Smooth muscle cell (in vitro differentiated cells): ENCODE results near the gene TASP1. TPM values are rescaled to one million over a fixed set of nuclear protein-coding genes. Genes with fewer than 3 reads are reported as not detected.

ENCODE experiments used
- DNase-seq: peaks from one replicate; lab custom pipeline; 2025; ENCODE audit not compliant: unreplicated experiment; lab: John Stamatoyannopoulos, UW
- H2AFZ ChIP-seq: fragments of 200-600 bp; sonication (generic); 2 replicates; pipeline ENCODE4 v1.6.0; 2016; ENCODE audit warnings: antibody characterized with exemption, low read depth, mild to moderate bottlenecking
- H3F3A ChIP-seq: fragments of 200-600 bp; sonication (generic); 2 replicates; pipeline ENCODE4 v1.6.0; 2017; ENCODE audit warnings: antibody characterized with exemption, low read depth
- H3K27ac ChIP-seq: fragments of 200-600 bp; sonication (generic); 2 replicates; pipeline ENCODE4 v1.5.1; 2016; ENCODE audit warnings: low read depth, mild to moderate bottlenecking
- H3K27me3 ChIP-seq: fragments of 200-600 bp; sonication (generic); 2 replicates; pipeline ENCODE4 v1.6.1; 2016; ENCODE audit warnings: low read depth, mild to moderate bottlenecking
- H3K36me3 ChIP-seq: fragments of 200-600 bp; sonication (generic); 2 replicates; pipeline ENCODE4 v1.5.1; 2016; ENCODE audit warnings: low read depth
- H3K4me1 ChIP-seq: fragments of 200-600 bp; sonication (generic); 2 replicates; pipeline ENCODE4 v1.5.1; 2016; ENCODE audit warnings: low read depth
- H3K4me2 ChIP-seq: fragments of 200-600 bp; sonication (generic); 2 replicates; pipeline ENCODE4 v1.6.0; 2016; ENCODE audit warnings: mild to moderate bottlenecking
- H3K4me3 ChIP-seq: fragments of 200-600 bp; sonication (generic); 2 replicates; pipeline ENCODE4 v1.5.1; 2016; ENCODE audit warnings: mild to moderate bottlenecking
- H3K79me2 ChIP-seq: fragments of 200-600 bp; sonication (generic); 2 replicates; pipeline ENCODE4 v1.6.0; 2016; ENCODE audit warnings: low read depth, mild to moderate bottlenecking
- H3K9ac ChIP-seq: fragments of 200-600 bp; sonication (generic); 2 replicates; pipeline ENCODE4 v1.6.0; 2016; ENCODE audit warnings: low read depth
- H3K9me3 ChIP-seq: fragments of 200-600 bp; sonication (generic); replicated peaks from 2 replicates; pipeline ENCODE4 v1.5.1; 2016; ENCODE audit warnings: low read depth
- H4K20me1 ChIP-seq: fragments of 200-600 bp; sonication (generic); 2 replicates; pipeline ENCODE4 v1.6.0; 2016; ENCODE audit warnings: low read depth
- WGBS: methylation state at CpG from one replicate; pipeline ENCODE4 v1.1.7; 2016; ENCODE audit warnings: low lambda C conversion rate; 5-methylcytosine and 5-hydroxymethylcytosine counted together
- polyA plus RNA-seq: library from polyadenylated mRNA; unstranded; fragments of >200 nt; fragmentation: Nextera tagmentation; extraction: Ambion mirVana; gene quantifications from 2 replicates; pipeline ENCODE4 v1.2.1, GENCODE V29; 2016
- total RNA-seq: library from RNA; depleted of rRNA; stranded (reverse); fragments of >200 nt; gene quantifications from 2 replicates; pipeline ENCODE4 v1.2.3, GENCODE V29; 2014
- TF ChIP-seq, protein P1 (sequence below): fragments of 200-600 bp; sonication (generic); IDR thresholded peaks from 2 replicates; pipeline ENCODE4 v1.5.1; 2017; ENCODE audit warnings: borderline replicate concordance, mild to moderate bottlenecking, antibody characterized with exemption; ENCODE audit not compliant: insufficient read depth, poor library complexity, severe bottlenecking

Gene TASP1
- total and polyA plus RNA-seq, 2 experiments from 2014 or later, result 6.4 to 17.5 TPM

DNA sequence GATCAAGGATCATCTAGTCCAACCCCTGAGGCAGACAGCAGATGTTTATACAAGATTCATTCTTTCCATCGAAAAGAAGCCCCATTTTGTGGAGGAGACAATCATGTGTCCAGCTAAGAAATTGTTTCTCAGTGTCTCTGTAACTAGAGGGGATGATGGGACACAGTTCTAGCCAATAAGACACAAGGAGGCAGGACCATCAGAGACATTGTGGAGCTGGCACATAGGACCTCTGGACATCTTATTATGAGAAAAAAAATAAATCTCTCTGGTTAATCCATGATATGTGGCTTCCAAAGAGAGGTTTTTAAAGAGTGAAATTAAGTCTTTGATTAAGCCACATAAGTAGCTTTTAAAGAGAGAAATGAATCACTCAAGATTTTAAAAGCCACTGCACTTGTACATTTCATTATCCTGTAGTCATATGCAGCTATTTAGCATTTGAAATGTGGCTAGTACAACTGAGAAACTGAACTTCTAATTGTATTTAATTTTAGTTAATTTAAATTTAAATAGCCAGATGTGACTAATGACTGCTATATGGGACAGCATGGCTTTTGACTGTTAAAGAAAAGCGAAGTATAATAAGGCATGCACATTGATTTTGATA lies 176.8 kb downstream of the TASP1 start:
- H3K9me3 ChIP-seq, result no peaks in the 10 kb centered on the region
- H3K36me3 ChIP-seq, result no peaks in the 10 kb centered on the region
- no peaks in the 10 kb centered on the region for H4K20me1 ChIP-seq
- WGBS, result 86% methylated on average over 2 of the region's 2 CpGs
- no peak overlapping the region for H2AFZ ChIP-seq
- H3F3A ChIP-seq, result no peaks in the 10 kb centered on the region
- H3K4me1 ChIP-seq, result no peaks in the 10 kb centered on the region
- TF ChIP-seq, protein P1, sequence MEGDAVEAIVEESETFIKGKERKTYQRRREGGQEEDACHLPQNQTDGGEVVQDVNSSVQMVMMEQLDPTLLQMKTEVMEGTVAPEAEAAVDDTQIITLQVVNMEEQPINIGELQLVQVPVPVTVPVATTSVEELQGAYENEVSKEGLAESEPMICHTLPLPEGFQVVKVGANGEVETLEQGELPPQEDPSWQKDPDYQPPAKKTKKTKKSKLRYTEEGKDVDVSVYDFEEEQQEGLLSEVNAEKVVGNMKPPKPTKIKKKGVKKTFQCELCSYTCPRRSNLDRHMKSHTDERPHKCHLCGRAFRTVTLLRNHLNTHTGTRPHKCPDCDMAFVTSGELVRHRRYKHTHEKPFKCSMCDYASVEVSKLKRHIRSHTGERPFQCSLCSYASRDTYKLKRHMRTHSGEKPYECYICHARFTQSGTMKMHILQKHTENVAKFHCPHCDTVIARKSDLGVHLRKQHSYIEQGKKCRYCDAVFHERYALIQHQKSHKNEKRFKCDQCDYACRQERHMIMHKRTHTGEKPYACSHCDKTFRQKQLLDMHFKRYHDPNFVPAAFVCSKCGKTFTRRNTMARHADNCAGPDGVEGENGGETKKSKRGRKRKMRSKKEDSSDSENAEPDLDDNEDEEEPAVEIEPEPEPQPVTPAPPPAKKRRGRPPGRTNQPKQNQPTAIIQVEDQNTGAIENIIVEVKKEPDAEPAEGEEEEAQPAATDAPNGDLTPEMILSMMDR, result no peak
- no peak for DNase-seq
- no peak overlapping the region for H3K4me3 ChIP-seq
- H3K79me2 ChIP-seq, result no peaks in the 10 kb centered on the region
- H3K4me2 ChIP-seq, result no peak overlapping the region
- no peaks in the 10 kb centered on the region for H3K27me3 ChIP-seq
- H3K27ac ChIP-seq, result no peak overlapping the region
- H3K9ac ChIP-seq, result no peak overlapping the region

DNA sequence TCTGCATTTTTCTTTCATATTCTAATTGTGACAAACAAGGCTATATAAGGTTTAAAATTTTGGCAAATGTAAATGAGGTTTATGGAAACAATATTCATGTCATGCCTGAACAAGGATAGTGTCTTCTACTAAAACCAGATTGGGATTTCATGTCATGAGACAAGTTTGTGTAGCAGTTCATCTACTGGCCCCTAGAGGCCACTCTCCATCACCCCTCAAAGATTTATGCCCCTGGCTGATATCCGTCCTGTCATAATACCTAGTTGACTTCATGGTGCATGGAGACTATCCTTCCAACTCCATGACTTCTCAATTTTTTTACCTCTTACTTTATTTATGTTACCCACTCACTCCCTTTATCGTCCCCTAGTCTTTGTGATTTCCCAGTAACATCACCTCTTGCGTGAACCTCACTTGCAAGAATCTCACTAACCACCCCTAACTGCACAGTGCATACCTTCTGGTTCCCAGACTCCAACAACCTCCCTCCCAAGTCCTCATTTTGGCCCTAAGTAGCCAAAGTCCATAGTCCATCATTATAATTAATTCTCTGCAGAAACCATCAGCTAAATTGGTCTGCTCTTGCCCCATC lies 179.8 kb downstream of the TASP1 start:
- WGBS, result 96% methylated on average over 3 of the region's 3 CpGs
- no peak overlapping the region for H2AFZ ChIP-seq
- H3K9me3 ChIP-seq, result no peaks in the 10 kb centered on the region
- no peaks in the 10 kb centered on the region for H3K27me3 ChIP-seq
- no peak overlapping the region for H3K9ac ChIP-seq
- H3K36me3 ChIP-seq, result no peaks in the 10 kb centered on the region
- H3K4me3 ChIP-seq, result no peak overlapping the region
- no peaks in the 10 kb centered on the region for H4K20me1 ChIP-seq
- H3K79me2 ChIP-seq, result no peaks in the 10 kb centered on the region
- H3K4me1 ChIP-seq, result no peaks in the 10 kb centered on the region
- no peak overlapping the region for H3K27ac ChIP-seq
- TF ChIP-seq, protein P1, result peak; percentile 52
- H3F3A ChIP-seq, result peaks cover 6% of the 10 kb centered on the region
- DNase-seq, result no peak
- H3K4me2 ChIP-seq, result no peak overlapping the region

DNA sequence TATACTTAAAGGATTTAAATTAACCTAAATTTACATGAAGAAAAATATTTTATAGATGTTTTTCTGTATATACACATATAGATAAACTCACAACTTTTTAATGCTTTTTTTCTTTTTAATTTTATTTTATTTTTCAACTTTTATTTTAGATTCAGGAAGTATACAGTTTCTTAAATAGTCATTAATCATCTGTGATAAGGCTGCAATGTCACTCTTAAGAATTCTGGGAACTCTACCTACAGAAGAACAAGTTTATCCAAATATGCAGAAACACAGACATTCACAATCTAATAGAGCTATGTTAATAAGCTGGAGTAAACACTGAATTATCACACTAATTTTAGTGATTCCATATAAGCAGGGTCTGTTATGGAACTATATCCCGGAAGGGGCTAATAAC lies 181.2 kb downstream of the TASP1 start:
- no peak overlapping the region for H3K4me3 ChIP-seq
- TF ChIP-seq, protein P1, result no peak
- H3K4me1 ChIP-seq, result no peaks in the 10 kb centered on the region
- no peaks in the 10 kb centered on the region for H3K9me3 ChIP-seq
- H3K9ac ChIP-seq, result no peak overlapping the region
- no peak overlapping the region for H3K27ac ChIP-seq
- H3K79me2 ChIP-seq, result no peaks in the 10 kb centered on the region
- peaks cover 6% of the 10 kb centered on the region for H3F3A ChIP-seq
- no peaks in the 10 kb centered on the region for H3K27me3 ChIP-seq
- DNase-seq, result no peak
- no peak overlapping the region for H2AFZ ChIP-seq
- H3K36me3 ChIP-seq, result no peaks in the 10 kb centered on the region
- no peaks in the 10 kb centered on the region for H4K20me1 ChIP-seq
- no peak overlapping the region for H3K4me2 ChIP-seq
- 94% methylated on average over 1 of the region's 1 CpG for WGBS

DNA sequence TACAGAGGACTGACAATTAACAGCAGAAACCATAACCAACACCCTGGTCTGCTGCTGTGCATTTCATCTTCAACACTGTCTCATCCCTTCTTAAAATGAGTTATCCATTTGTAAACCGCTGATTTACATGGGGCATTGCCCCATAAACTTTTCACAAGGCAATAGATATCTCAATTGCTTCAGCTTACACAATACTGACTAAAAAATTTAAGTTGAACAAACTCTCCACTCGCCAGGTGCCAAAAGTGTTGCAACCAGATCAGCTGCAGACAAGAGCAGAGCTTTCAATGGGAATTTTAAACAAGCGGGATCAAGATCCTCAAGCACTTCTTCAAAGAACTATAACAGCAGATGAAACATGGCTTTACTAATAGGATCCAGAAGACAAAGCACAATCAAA lies 183.0 kb downstream of the TASP1 start:
- no peak overlapping the region for H3K27ac ChIP-seq

More for the DNA sequence above, 183.0 kb downstream of the TASP1 start:
- H3K9me3 ChIP-seq, result no peaks in the 10 kb centered on the region
- no peak overlapping the region for H3K9ac ChIP-seq
- H3K4me1 ChIP-seq, result no peaks in the 10 kb centered on the region
- no peak for DNase-seq
- WGBS, result 45% methylated on average over 3 of the region's 3 CpGs
- no peaks in the 10 kb centered on the region for H3K79me2 ChIP-seq
- H3K4me3 ChIP-seq, result no peak overlapping the region
- no peaks in the 10 kb centered on the region for H3K27me3 ChIP-seq
- H3K36me3 ChIP-seq, result no peaks in the 10 kb centered on the region
- H2AFZ ChIP-seq, result no peak overlapping the region
- TF ChIP-seq, protein P1, result no peak
- peaks cover 6% of the 10 kb centered on the region for H3F3A ChIP-seq
- no peak overlapping the region for H3K4me2 ChIP-seq
- no peaks in the 10 kb centered on the region for H4K20me1 ChIP-seq
